Caco-2 (cell line): ENCODE measurements around the gene CPNE6. TPM values are rescaled to one million over a fixed set of nuclear protein-coding genes. Genes with fewer than 3 reads are reported as not detected.

ENCODE experiments used
- BruUV-seq: library from RNA; stranded (reverse); fragments of 400-500 nt; replicated peaks from 2 replicates; lab custom pipeline; 2021; lab: Mats Ljungman, UMichigan
- CTCF ChIA-PET: fragments of 300-600 bp; sonication (Branson Sonifier 250); formaldehyde crosslinking; loops from one replicate; lab custom pipeline; 2022; ENCODE audit warnings: antibody characterized with exemption; lab: Charles Lee
- POLR2A ChIA-PET: fragments of 300-600 bp; sonication (Branson Sonifier 250); formaldehyde crosslinking; loops from one replicate; lab custom pipeline; 2022; ENCODE audit warnings: antibody characterized with exemption; lab: Charles Lee
- DNase-seq, 2 experiments: peaks; one replicate each; pipeline versions ENCODE4 v3.0.0 to v3.0.0-alpha.2; 2020 to 2022
- H3K27me3 ChIP-seq: replicated peaks from 2 replicates; pipeline ENCODE4 v1.6.0; 2011; ENCODE audit warnings: low read length; ENCODE audit not compliant: control insufficient read depth, insufficient read depth
- H3K36me3 ChIP-seq: 2 replicates; pipeline ENCODE4 v1.5.1; 2011; ENCODE audit warnings: low read length; ENCODE audit not compliant: control insufficient read depth, insufficient read depth
- H3K4me1 ChIP-seq: fragments of 250-450 bp; sonication (Bioruptor Pico); 2 replicates; pipeline ENCODE4 v1.5.1; 2020; ENCODE audit warnings: mild to moderate bottlenecking
- H3K4me3 ChIP-seq: 2 replicates; pipeline ENCODE4 v1.5.1; 2011; ENCODE audit warnings: low read depth, mild to moderate bottlenecking, control low read depth, low read length
- H3K9me3 ChIP-seq: fragments of 250-450 bp; sonication (Bioruptor Pico); 2 replicates; pipeline ENCODE4 v1.5.1; 2020; ENCODE audit warnings: mild to moderate bottlenecking, moderate library complexity
- H3K27ac Mint-ChIP-seq: one replicate; pipeline ENCODE4 v1.8.0; 2022; ENCODE audit warnings: mixed read lengths; ENCODE audit not compliant: unreplicated experiment
- H3K27me3 Mint-ChIP-seq: one replicate; pipeline ENCODE4 v1.8.0; 2022; ENCODE audit warnings: mixed read lengths; ENCODE audit not compliant: insufficient read depth, unreplicated experiment
- H3K36me3 Mint-ChIP-seq: one replicate; pipeline ENCODE4 v1.8.0; 2022; ENCODE audit warnings: mild to moderate bottlenecking, mixed read lengths; ENCODE audit not compliant: insufficient read depth, unreplicated experiment
- H3K4me1 Mint-ChIP-seq: one replicate; pipeline ENCODE4 v1.8.0; 2022; ENCODE audit warnings: low read depth, mixed read lengths; ENCODE audit not compliant: unreplicated experiment
- H3K4me3 Mint-ChIP-seq: one replicate; pipeline ENCODE4 v1.8.0; 2022; ENCODE audit warnings: mild to moderate bottlenecking, moderate library complexity, mixed read lengths; ENCODE audit not compliant: unreplicated experiment
- H3K9me3 Mint-ChIP-seq: one replicate; pipeline ENCODE4 v1.8.0; 2022; ENCODE audit warnings: mixed read lengths; ENCODE audit not compliant: unreplicated experiment
- CTCF ChIP-seq, 2 experiments: fragments of 200-600 bp in 1 of 2; IDR thresholded peaks; 1 replicate in 1 of 2; 2 replicates in 1 of 2; pipeline versions ENCODE4 v1.5.1 to v1.8.0; 2011 to 2022; ENCODE audit warnings: antibody characterized with exemption in 1 of 2, control low read depth in 1 of 2, inconsistent platforms in 1 of 2, low read depth in 1 of 2, low read length in 1 of 2, mild to moderate bottlenecking in 1 of 2, moderate library complexity in 1 of 2; ENCODE audit not compliant: insufficient read depth in 1 of 2, severe bottlenecking in 1 of 2, unreplicated experiment in 1 of 2
- intact Hi-C: fragments of 100-400 bp; cut with micrococcal nuclease; formaldehyde crosslinking; loops from one replicate; pipeline ENCODE4 v1.10.0; 2022; ENCODE audit not compliant: unreplicated experiment
- total RNA-seq: library from RNA; stranded (reverse); gene quantifications from 2 replicates; pipeline ENCODE4 v1.2.3, GENCODE V29; 2022

Gene CPNE6
- total RNA-seq, 1 experiment from 2014 or later: not detected

DNA sequence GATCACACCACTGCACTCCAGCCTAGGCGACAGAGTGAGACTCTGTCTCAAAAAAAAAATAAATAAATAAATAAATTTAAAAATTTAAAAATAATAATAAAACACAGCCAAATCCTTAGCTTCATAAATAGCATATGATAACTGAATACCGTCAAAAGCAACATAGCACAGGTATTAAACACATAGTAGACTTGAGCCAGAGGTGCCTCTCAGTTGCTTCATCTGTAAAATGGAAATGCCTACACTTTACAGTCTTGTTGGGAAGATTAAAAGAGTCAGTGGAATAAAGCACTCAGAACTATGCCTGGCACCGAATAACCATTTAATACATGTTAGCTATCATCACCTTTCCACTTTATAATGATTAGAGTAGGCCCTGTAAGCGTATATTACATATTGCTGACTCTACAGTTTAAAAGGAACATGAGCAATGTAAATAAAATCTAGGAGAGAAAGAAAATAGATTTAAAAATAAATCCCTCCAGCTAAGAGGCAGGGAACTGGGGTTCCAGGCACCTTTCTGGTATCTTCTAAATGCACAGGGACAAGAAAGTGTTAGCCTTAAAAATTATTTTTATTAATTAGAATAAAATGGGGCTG lies 35.4 kb downstream of the CPNE6 start:
- ChIA-PET CTCF (interaction anchor here (1.4 to 6.7 kb wide), 3 partner anchors 8 to 50 kb away, joined by 3 to 155 read pairs (median 9); partner anchors contain the start of genes DCAF11, NRL and PCK2), POLR2A (interaction anchor here (0.6 to 1.0 kb wide), 2 partner anchors 13 to 18 kb away, joined by 4 to 7 read pairs; partner anchors contain the start of gene PCK2)
- Histone ChIP-seq H3K4me3 (no peak overlapping the region), H3K36me3 (no peaks in the 10 kb centered on the region), H3K27me3 (no peaks in the 10 kb centered on the region), H3K4me1 (peaks cover 8% of the 10 kb centered on the region; the same call in 1 of the 2 replicates), H3K9me3 (peaks cover 9% of the 10 kb centered on the region)
- Mint-ChIP-seq H3K27ac (no peak overlapping the region), H3K9me3 (no peaks in the 10 kb centered on the region), H3K27me3 (no peaks in the 10 kb centered on the region), H3K4me1 (no peaks in the 10 kb centered on the region), H3K4me3 (no peak overlapping the region), H3K36me3 (peaks cover 23% of the 10 kb centered on the region)
- no peak for TF ChIP-seq CTCF (IDR thresholded peaks at IDR 0.05; ENCODE audit: insufficient read depth in 1 of 2, low read depth in 1 of 2, low read length in 1 of 2, severe bottlenecking in 1 of 2, unreplicated experiment in 1 of 2)
- BruUV-seq: no TSS peak
- intact Hi-C loops: no loop called here
- DNase-seq: no peak

GRCh38 chr14:24108336-24108874 lies 37.0 kb downstream of the CPNE6 start:
- no peak overlapping the region for H3K27ac Mint-ChIP-seq
- ChIA-PET POLR2A (interaction anchor here (0.9 to 2.4 kb wide), 4 partner anchors 13 to 50 kb away, joined by 3 to 19 read pairs (median 4); partner anchors contain the start of genes PCK2 and RNF31), CTCF (interaction anchor here (0.6 to 6.7 kb wide), 15 partner anchors 12 to 56 kb away, joined by 3 to 155 read pairs (median 8); partner anchors contain the start of genes CARMIL3, EMC9, IRF9 and PCK2)
- Histone ChIP-seq H3K36me3 (no peaks in the 10 kb centered on the region), H3K9me3 (peaks cover 9% of the 10 kb centered on the region), H3K27me3 (no peaks in the 10 kb centered on the region), H3K4me1 (peaks cover 8% of the 10 kb centered on the region; the same call in 1 of the 2 replicates), H3K4me3 (no peak overlapping the region)
- TF ChIP-seq CTCF (IDR thresholded peaks at IDR 0.05; ENCODE audit: insufficient read depth in 1 of 2, low read depth in 1 of 2, low read length in 1 of 2, severe bottlenecking in 1 of 2, unreplicated experiment in 1 of 2): no peak
- intact Hi-C loops: loop anchor here (1.0 kb wide), 1 partner anchor 94 kb away; no protein-coding TSS in a partner anchor
- H3K4me1 Mint-ChIP-seq: no peaks in the 10 kb centered on the region
- DNase-seq: no peak
- no peaks in the 10 kb centered on the region for H3K9me3 Mint-ChIP-seq
- no peaks in the 10 kb centered on the region for H3K27me3 Mint-ChIP-seq
- BruUV-seq: no TSS peak
- H3K4me3 Mint-ChIP-seq: no peak overlapping the region
- peaks cover 11% of the 10 kb centered on the region for H3K36me3 Mint-ChIP-seq

DNA sequence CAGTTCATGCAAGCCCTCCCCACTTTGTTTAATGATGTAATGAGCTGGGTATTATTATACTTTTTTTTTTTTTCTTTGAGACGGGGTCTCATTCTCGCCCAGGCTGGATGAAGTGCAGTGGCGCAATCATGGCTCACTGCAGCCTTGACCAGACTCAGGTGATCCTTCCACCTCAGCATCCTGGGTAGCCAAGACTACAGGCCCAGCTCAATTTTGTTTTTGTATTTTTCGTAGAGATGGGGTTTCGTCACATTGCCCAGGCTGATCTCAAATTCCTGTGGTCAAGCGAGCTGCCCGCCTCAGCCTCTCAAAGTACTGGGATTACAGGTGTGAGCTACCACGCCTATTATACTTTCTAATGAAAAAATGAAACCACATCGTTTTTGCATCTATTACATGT lies 38.7 kb downstream of the CPNE6 start:
- H3K4me3 ChIP-seq: no peak overlapping the region
- Mint-ChIP-seq H3K27me3 (no peaks in the 10 kb centered on the region), H3K27ac (no peak overlapping the region), H3K9me3 (no peaks in the 10 kb centered on the region), H3K4me3 (no peak overlapping the region), H3K36me3 (peaks cover 9% of the 10 kb centered on the region), H3K4me1 (peaks cover under 1% of the 10 kb centered on the region)
- peaks cover 4% of the 10 kb centered on the region for H3K9me3 ChIP-seq
- no peaks in the 10 kb centered on the region for H3K27me3 ChIP-seq
- intact Hi-C loops: no loop called here
- ChIA-PET POLR2A (interaction anchor here (1.1 kb wide), 1 partner anchor 52 kb away, joined by 3 read pairs; no protein-coding TSS in a partner anchor), CTCF (interaction anchor here (0.7 to 6.7 kb wide), 6 partner anchors 17 to 53 kb away, joined by 3 to 155 read pairs (median 13); partner anchors contain the start of genes IRF9, PCK2 and PSME2)
- BruUV-seq: no TSS peak
- no peaks in the 10 kb centered on the region for H3K36me3 ChIP-seq
- TF ChIP-seq CTCF (IDR thresholded peaks at IDR 0.05; ENCODE audit: insufficient read depth in 1 of 2, low read depth in 1 of 2, low read length in 1 of 2, severe bottlenecking in 1 of 2, unreplicated experiment in 1 of 2): no peak
- no peak for DNase-seq
- peaks cover 8% of the 10 kb centered on the region; the same call in 1 of the 2 replicates for H3K4me1 ChIP-seq
